Fibroblast of lung (primary cell): ENCODE results near the gene YPEL3. TPM values are rescaled to one million over a fixed set of nuclear protein-coding genes. Genes with fewer than 3 reads are reported as not detected.

Experiments
- DNase-seq, 2 donors: peaks; one replicate each; pipeline versions ENCODE4 v3.0.0 to v3.0.0-alpha.2; 2010; ENCODE audit warnings: low read depth in 2 of 2
- H2AFZ ChIP-seq: 2 replicates; pipeline ENCODE4 v1.5.1; 2012; ENCODE audit warnings: low read length, control low read depth, inconsistent platforms
- H3K27ac ChIP-seq: 2 replicates; pipeline ENCODE4 v1.5.1; 2011; ENCODE audit warnings: low read length, control low read depth; ENCODE audit not compliant: insufficient read depth
- H3K27me3 ChIP-seq: 2 replicates; pipeline ENCODE4 v1.5.1; 2011; ENCODE audit warnings: mild to moderate bottlenecking, low read length; ENCODE audit not compliant: control insufficient read depth, insufficient read depth
- H3K36me3 ChIP-seq: 2 replicates; pipeline ENCODE4 v1.5.1; 2011; ENCODE audit warnings: low read length; ENCODE audit not compliant: control insufficient read depth, insufficient read depth
- H3K4me1 ChIP-seq: 2 replicates; pipeline ENCODE4 v1.5.1; 2011; ENCODE audit warnings: low read length; ENCODE audit not compliant: control insufficient read depth, insufficient read depth; ENCODE audit errors: extremely low read depth
- H3K4me2 ChIP-seq: 2 replicates; pipeline ENCODE4 v1.5.1; 2011; ENCODE audit warnings: low read length, control low read depth; ENCODE audit not compliant: insufficient read depth; ENCODE audit errors: extremely low read depth
- H3K4me3 ChIP-seq, 4 experiments: fragments of 200-600 bp in 1 of 4; sonication (generic) in 1 of 4; replicated peaks in 1 of 4; 2 replicates each; pipeline ENCODE4 v1.5.1; 2011 to 2016; ENCODE audit warnings: low read length in 4 of 4, low read depth in 3 of 4, mild to moderate bottlenecking in 3 of 4, control low read depth in 2 of 4, inconsistent platforms in 1 of 4, mixed read lengths in 1 of 4; ENCODE audit not compliant: insufficient read depth in 1 of 4; ENCODE audit errors: control extremely low read depth in 1 of 4
- H3K79me2 ChIP-seq: 2 replicates; pipeline ENCODE4 v1.5.1; 2012; ENCODE audit warnings: mild to moderate bottlenecking, low read length, inconsistent platforms; ENCODE audit not compliant: control insufficient read depth, insufficient read depth
- H3K9ac ChIP-seq: 2 replicates; pipeline ENCODE4 v1.5.1; 2011; ENCODE audit warnings: mild to moderate bottlenecking, low read length, control low read depth; ENCODE audit not compliant: insufficient read depth
- H3K9me3 ChIP-seq: 2 replicates; pipeline ENCODE4 v1.5.1; 2012; ENCODE audit warnings: low read depth, low read length; ENCODE audit not compliant: control insufficient read depth, insufficient read depth
- H4K20me1 ChIP-seq: 2 replicates; pipeline ENCODE4 v1.5.1; 2011; ENCODE audit warnings: low read length; ENCODE audit not compliant: control insufficient read depth, insufficient read depth; ENCODE audit errors: extremely low read depth
- CTCF ChIP-seq, 2 donors: IDR thresholded peaks in 1 of 2; conservative IDR thresholded peaks in 1 of 2; 1 replicate in 1 of 2; 2 replicates in 1 of 2; pipeline ENCODE4 v1.5.1; 2011 to 2012; ENCODE audit warnings: low read length in 2 of 2, control low read depth in 1 of 2, inconsistent platforms in 1 of 2, low read depth in 1 of 2, mild to moderate bottlenecking in 1 of 2
- EZH2 ChIP-seq: IDR thresholded peaks from 2 replicates; pipeline ENCODE4 v1.5.1; 2012; ENCODE audit warnings: low read length, control low read depth, mild to moderate bottlenecking; ENCODE audit errors: missing control alignments
- polyA plus RNA-seq, 2 donors: library from polyadenylated mRNA; depleted of rRNA in 1 of 2; stranded (reverse) in 1 of 2; unstranded in 1 of 2; fragments of >200 nt; gene quantifications; 2 replicates each; pipeline ENCODE4 v1.2.1, GENCODE V29; 2011 to 2012; ENCODE audit warnings: missing spikeins in 1 of 2
- total RNA-seq: library from RNA; depleted of rRNA; stranded (reverse); fragments of >200 nt; gene quantifications from 2 replicates; pipeline ENCODE4 v1.2.1, GENCODE V29; 2014

The YPEL3 gene
- total and polyA plus RNA-seq, 2 donors (not counting 1 experiment from before 2014, with no cell fraction given), result 16.0 to 21.4 TPM

DNA sequence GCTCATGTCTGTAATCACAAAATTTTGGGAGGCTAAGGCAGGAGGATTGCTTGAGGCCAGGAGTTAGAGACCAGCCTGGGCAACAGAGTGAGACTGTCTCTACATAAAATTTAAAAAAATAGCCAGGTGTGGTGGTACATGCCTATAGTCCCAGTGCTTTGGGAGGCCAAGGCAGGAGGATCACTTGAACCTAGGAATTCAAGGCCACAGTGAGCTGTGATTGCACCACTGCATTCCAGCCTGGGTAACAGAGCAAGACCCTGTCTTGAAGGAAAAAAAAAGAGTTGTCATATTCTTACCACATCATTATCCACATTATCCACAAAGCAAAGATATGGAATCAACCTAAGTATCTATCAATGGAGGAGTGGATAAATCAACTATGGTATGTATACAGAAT, 48.0 kb upstream of the YPEL3 start:
- no peak for DNase-seq
- H2AFZ ChIP-seq, result no peak overlapping the region
- TF ChIP-seq CTCF (conservative IDR thresholded peaks at IDR 0.05 in 1 of 2, IDR thresholded peaks at IDR 0.05 in 1 of 2; ENCODE audit: low read depth in 1 of 2, low read length in 2 of 2) (no peak), EZH2 (no peak)

DNA sequence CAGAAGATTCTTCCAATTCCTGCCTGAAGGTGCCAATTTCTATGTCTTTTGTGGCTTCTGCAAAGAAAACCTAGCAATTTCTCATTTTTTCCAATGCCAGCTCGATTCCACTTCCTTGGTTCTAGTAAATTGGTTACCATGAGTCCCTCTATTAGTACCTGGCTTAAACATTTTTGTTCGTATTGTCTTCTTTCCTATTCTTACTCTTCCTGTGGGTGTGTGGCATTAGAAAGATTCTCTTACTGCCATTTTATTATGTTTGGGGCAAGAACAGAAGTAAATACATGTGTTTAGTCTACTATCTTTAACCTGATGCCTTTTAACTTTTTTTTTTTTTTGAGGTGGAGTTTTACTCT, 47.3 kb upstream of the YPEL3 start:
- no peaks in the 10 kb centered on the region for H4K20me1 ChIP-seq
- H3K79me2 ChIP-seq, result no peaks in the 10 kb centered on the region
- TF ChIP-seq CTCF (conservative IDR thresholded peaks at IDR 0.05 in 1 of 2, IDR thresholded peaks at IDR 0.05 in 1 of 2; ENCODE audit: low read depth in 1 of 2, low read length in 2 of 2) (no peak), EZH2 (no peak)
- H3K9ac ChIP-seq, result no peak overlapping the region
- no peaks in the 10 kb centered on the region for H3K9me3 ChIP-seq
- no peak overlapping the region for H3K4me2 ChIP-seq
- no peak for DNase-seq
- peaks cover 2% of the 10 kb centered on the region for H3K27me3 ChIP-seq
- H3K4me1 ChIP-seq, result no peaks in the 10 kb centered on the region
- H3K4me3 ChIP-seq, result no peak overlapping the region
- no peaks in the 10 kb centered on the region for H3K36me3 ChIP-seq
- no peak overlapping the region for H3K27ac ChIP-seq
- no peak overlapping the region for H2AFZ ChIP-seq

More for the DNA sequence above, 48.0 kb upstream of the YPEL3 start:
- Histone ChIP-seq H3K79me2 (no peaks in the 10 kb centered on the region), H3K4me2 (no peak overlapping the region), H3K27ac (no peak overlapping the region), H3K9me3 (no peaks in the 10 kb centered on the region), H4K20me1 (no peaks in the 10 kb centered on the region), H3K9ac (no peak overlapping the region), H3K27me3 (peaks cover 2% of the 10 kb centered on the region), H3K36me3 (no peaks in the 10 kb centered on the region), H3K4me3 (no peak overlapping the region), H3K4me1 (no peaks in the 10 kb centered on the region)

DNA sequence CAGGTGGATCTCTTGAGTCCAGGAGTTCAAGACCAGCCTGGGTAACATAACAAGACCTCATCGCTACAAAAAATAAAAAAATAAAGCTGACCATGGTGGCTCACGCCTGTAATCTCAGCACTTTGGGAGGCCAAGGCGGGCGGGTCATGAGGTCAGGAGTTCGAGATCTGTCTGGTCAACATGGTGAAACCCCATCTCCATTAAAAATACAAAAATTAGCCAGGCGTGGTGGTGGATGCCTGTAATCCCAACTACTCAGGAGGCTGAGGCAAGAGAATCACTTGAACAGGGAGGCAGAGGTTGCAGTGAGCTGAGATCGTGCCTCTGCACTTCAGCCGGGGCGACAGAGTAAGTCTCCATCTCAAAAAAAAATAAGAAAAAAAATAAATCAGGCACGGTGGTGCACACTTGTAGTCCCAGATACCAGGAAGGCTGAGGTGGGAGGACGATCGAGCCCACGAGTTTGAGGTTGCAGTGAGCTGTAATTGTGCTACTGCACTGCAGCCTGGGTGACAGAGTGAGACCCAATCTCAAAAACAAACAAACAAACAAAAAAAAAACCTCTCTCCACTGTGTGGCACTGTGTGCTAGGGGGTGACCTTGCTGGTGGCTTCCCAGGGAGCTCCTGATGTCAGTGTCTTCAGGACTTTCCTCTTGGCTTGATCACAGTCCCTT, 46.8 kb upstream of the YPEL3 start:
- Histone ChIP-seq H4K20me1 (no peaks in the 10 kb centered on the region), H3K79me2 (no peaks in the 10 kb centered on the region), H3K36me3 (no peaks in the 10 kb centered on the region), H3K4me3 (no peak overlapping the region), H2AFZ (no peak overlapping the region), H3K27me3 (peaks cover 2% of the 10 kb centered on the region), H3K4me2 (no peak overlapping the region), H3K27ac (no peak overlapping the region), H3K9ac (no peak overlapping the region), H3K4me1 (no peaks in the 10 kb centered on the region), H3K9me3 (no peaks in the 10 kb centered on the region)
- DNase-seq, result no peak
- TF ChIP-seq EZH2 (no peak), CTCF (conservative IDR thresholded peaks at IDR 0.05 in 1 of 2, IDR thresholded peaks at IDR 0.05 in 1 of 2; ENCODE audit: low read depth in 1 of 2, low read length in 2 of 2) (no peak)
